G401 (cell line): ENCODE data around the gene SERINC2. TPM values are rescaled to one million over a fixed set of nuclear protein-coding genes. Genes with fewer than 3 reads are reported as not detected.

Source experiments
- DNase-seq: peaks from one replicate; pipeline ENCODE4 v3.0.0-alpha.2; 2015; ENCODE audit warnings: low spot score
- in situ Hi-C: cut with HindIII; loops from 2 replicates; pipeline ENCODE4 v1.10.0; 2016; ENCODE audit warnings: low sequenced_read_pairs, mixed read lengths
- total RNA-seq: library from RNA; depleted of rRNA; stranded (reverse); fragments of >200 nt; shearing (Covaris generic); gene quantifications from 2 replicates; pipeline ENCODE4 v1.2.3, GENCODE V29; 2014; rRNA removed

The SERINC2 gene
- total RNA-seq, 1 experiment from 2014 or later, result 15.6 TPM

GRCh38 chr1:31482482-31483011, 69.5 kb downstream of the SERINC2 start:
- in situ Hi-C loops, result no loop called here
- DNase-seq, result no peak

GRCh38 chr1:31483012-31483946, 70.3 kb downstream of the SERINC2 start:
- in situ Hi-C loops, result no loop called here
- peak; percentile 3 for DNase-seq

Other genes starting within 250 kb of the SERINC2 start
- gene NKAIN1, start 173.3 kb upstream of the SERINC2 start, total RNA-seq, result 3.6 and 9.2 TPM in 2 replicates
- gene SNRNP40, start 116.4 kb upstream of the SERINC2 start, total RNA-seq, result 269 and 326 TPM in 2 replicates
- 70.6 and 83.8 TPM in 2 replicates for gene ZCCHC17, start 116.2 kb upstream of the SERINC2 start, total RNA-seq
- 0.25 TPM in 1 of 2 replicates, not detected in the other for gene FABP3, start 40.1 kb upstream of the SERINC2 start, total RNA-seq
- 61.7 and 64.3 TPM in 2 replicates for gene TINAGL1, start 163.3 kb downstream of the SERINC2 start, total RNA-seq
- gene HCRTR1, start 204.5 kb downstream of the SERINC2 start, total RNA-seq, result 2.0 and 4.2 TPM in 2 replicates
- 75.9 and 77.7 TPM in 2 replicates for gene PEF1, start 231.7 kb downstream of the SERINC2 start, total RNA-seq